Spleen (tissue), 7 donors: ENCODE results near the gene POLR3E.

ENCODE experiments used
- POLR2A ChIP-seq, 3 donors: fragments of 450-650 bp; IDR thresholded peaks; one replicate each; pipeline ENCODE4 v1.5.1; 2017; ENCODE audit warnings: antibody characterized with exemption in 3 of 3, mild to moderate bottlenecking in 1 of 3
- POLR2AphosphoS5 ChIP-seq, 3 donors: sonication (generic); formaldehyde crosslinking; IDR thresholded peaks; one replicate each; pipeline ENCODE4 v1.5.1; 2017; ENCODE audit warnings: antibody characterized with exemption in 3 of 3
- TF ChIP-seq, protein P1 (sequence below), 11 experiments: fragments of 200-600 bp in 7 of 11; fragments of 450-650 bp in 4 of 11; sonication (generic) in 4 of 11; IDR thresholded peaks in 8 of 11; conservative IDR thresholded peaks in 3 of 11; 1 replicate in 7 of 11; 2 replicates in 4 of 11; pipeline versions ENCODE4 v1.4.0 to v1.8.0; 2016 to 2021; ENCODE audit warnings: antibody characterized with exemption in 11 of 11, inconsistent platforms in 4 of 11, mild to moderate bottlenecking in 1 of 11
- donor health status: DM: no; HTN: no; CAD: no; lungs with moderate emphysema.
- donor health status: DM: no; HTN: no; CAD: no.
- donor health status: DM: no; HTN: no; CAD: no.

DNA sequence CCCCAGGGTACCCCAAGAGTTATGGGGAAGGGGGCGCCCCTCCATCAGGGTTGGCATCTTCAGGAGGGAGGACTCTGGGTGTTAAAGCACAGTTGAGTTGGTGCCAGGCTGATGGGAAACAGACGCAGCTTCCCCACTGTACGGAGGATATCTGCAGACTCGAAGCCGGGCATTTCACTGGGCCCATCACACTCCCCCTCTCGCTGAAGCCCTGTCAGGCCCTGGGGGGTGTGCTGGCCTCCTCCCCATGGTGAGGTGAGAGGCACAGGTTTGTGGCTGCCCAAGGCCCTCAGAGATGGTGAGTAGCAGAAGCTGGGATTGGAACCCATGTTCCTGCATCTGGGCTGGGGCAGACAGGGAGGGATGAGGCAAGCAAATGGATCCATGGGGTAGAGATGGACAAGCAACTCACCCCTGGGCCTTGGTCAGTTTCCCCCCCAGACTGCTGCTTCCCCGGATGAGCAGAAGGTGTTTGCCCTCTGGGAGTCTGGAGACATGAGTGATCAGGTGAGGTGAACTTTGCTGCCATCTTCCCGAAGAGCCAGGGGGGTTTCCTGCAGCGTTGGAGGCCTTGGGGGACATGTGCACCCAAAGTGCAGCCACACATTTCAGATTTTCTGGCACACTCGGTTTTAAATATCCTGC is 31.0 kb downstream of the POLR3E start:
- TF ChIP-seq, protein P1, sequence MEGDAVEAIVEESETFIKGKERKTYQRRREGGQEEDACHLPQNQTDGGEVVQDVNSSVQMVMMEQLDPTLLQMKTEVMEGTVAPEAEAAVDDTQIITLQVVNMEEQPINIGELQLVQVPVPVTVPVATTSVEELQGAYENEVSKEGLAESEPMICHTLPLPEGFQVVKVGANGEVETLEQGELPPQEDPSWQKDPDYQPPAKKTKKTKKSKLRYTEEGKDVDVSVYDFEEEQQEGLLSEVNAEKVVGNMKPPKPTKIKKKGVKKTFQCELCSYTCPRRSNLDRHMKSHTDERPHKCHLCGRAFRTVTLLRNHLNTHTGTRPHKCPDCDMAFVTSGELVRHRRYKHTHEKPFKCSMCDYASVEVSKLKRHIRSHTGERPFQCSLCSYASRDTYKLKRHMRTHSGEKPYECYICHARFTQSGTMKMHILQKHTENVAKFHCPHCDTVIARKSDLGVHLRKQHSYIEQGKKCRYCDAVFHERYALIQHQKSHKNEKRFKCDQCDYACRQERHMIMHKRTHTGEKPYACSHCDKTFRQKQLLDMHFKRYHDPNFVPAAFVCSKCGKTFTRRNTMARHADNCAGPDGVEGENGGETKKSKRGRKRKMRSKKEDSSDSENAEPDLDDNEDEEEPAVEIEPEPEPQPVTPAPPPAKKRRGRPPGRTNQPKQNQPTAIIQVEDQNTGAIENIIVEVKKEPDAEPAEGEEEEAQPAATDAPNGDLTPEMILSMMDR (IDR thresholded peaks at IDR 0.05 in 8 of 11, conservative IDR thresholded peaks at IDR 0.05 in 3 of 11) = no peak
- TF ChIP-seq POLR2A (IDR thresholded peaks at IDR 0.05) = no peak
- TF ChIP-seq POLR2AphosphoS5 (IDR thresholded peaks at IDR 0.05) = peak in 1 of 3 donors; percentile 29
